ENCODE results near the gene PSORS1C2.

- TF ChIP-seq CTCF (IDR thresholded peaks at IDR 0.05), result no peak
- TF ChIP-seq RELA (CRISPR knock-in tag; IDR thresholded peaks at IDR 0.05; ENCODE audit: borderline replicate concordance), result no peak
These were observed 35.5 kb upstream of the PSORS1C2 start for GRCh38 chr6:31174378-31174777.

Measured in WTC11 (cell line).